Peyer's patch (tissue), 4 donors: Measurements from ENCODE around the gene OR52E8.

Experiments
- POLR2A ChIP-seq, 2 donors: fragments of 450-650 bp; IDR thresholded peaks; one replicate each; pipeline ENCODE4 v1.5.1; 2017; ENCODE audit warnings: antibody characterized with exemption in 2 of 2, mild to moderate bottlenecking in 2 of 2, moderate library complexity in 2 of 2
- TF ChIP-seq, protein P1 (sequence below), 6 experiments: fragments of 450-650 bp in 4 of 6; fragments of 200-600 bp in 2 of 6; sonication (generic) in 1 of 6; IDR thresholded peaks; one replicate each; pipeline ENCODE4 v1.5.1; 2017 to 2019; ENCODE audit warnings: antibody characterized with exemption in 6 of 6, mild to moderate bottlenecking in 3 of 6, moderate library complexity in 1 of 6

DNA sequence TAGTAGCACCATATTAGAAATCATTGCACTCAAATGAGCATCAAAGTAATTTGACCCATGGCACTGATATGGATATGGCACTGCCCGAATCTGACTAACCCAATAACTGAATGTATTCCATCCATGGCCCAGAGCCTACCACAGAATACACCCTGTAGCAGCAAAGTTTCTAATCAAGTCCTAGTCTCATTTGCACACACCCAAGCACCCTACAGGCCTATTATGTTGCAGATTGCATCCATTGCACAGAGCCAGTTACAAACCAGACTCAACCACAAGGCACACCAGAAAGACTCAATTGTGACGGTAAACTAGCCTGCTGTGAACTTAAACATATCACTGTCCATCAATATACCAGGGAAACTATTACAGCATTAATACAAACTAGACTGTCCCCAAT, 42.0 kb upstream of the OR52E8 start:
- TF ChIP-seq, protein P1, sequence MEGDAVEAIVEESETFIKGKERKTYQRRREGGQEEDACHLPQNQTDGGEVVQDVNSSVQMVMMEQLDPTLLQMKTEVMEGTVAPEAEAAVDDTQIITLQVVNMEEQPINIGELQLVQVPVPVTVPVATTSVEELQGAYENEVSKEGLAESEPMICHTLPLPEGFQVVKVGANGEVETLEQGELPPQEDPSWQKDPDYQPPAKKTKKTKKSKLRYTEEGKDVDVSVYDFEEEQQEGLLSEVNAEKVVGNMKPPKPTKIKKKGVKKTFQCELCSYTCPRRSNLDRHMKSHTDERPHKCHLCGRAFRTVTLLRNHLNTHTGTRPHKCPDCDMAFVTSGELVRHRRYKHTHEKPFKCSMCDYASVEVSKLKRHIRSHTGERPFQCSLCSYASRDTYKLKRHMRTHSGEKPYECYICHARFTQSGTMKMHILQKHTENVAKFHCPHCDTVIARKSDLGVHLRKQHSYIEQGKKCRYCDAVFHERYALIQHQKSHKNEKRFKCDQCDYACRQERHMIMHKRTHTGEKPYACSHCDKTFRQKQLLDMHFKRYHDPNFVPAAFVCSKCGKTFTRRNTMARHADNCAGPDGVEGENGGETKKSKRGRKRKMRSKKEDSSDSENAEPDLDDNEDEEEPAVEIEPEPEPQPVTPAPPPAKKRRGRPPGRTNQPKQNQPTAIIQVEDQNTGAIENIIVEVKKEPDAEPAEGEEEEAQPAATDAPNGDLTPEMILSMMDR (IDR thresholded peaks at IDR 0.05): no peak
- TF ChIP-seq POLR2A (IDR thresholded peaks at IDR 0.05): no peak
